Esophagus squamous epithelium (tissue), 4 donors: ENCODE data around the gene RNF187.

Experiments
- CTCF ChIP-seq, 6 experiments: fragments of 450-650 bp in 4 of 6; fragments of 200-600 bp in 2 of 6; sonication (generic) in 2 of 6; IDR thresholded peaks; one replicate each; pipeline ENCODE4 v1.5.1; 2016 to 2019; ENCODE audit warnings: antibody characterized with exemption in 6 of 6, mild to moderate bottlenecking in 4 of 6, moderate library complexity in 4 of 6
- POLR2A ChIP-seq, 4 donors: fragments of 450-650 bp; IDR thresholded peaks; one replicate each; pipeline ENCODE4 v1.6.1; 2017; ENCODE audit warnings: antibody characterized with exemption in 4 of 4, mild to moderate bottlenecking in 4 of 4, moderate library complexity in 3 of 4

GRCh38 chr1:228494970-228495853, 8.0 kb downstream of the RNF187 start:
- TF ChIP-seq CTCF (IDR thresholded peaks at IDR 0.05) (no peak), POLR2A (IDR thresholded peaks at IDR 0.05) (no peak)
